Stimulated activated CD8-positive, alpha-beta memory T cell treated with anti-CD3 and anti-CD28 coated beads, Interleukin-4, amount 100 ng/mL, for 24 hours (primary cell): ENCODE results near the gene SELENOT.

ENCODE experiments used
- DNase-seq: peaks from one replicate; pipeline ENCODE4 v3.0.0-alpha.2; 2020; ENCODE audit warnings: low read depth

Gene SELENOT

GRCh38 chr3:150662410-150663200 lies 59.5 kb downstream of the SELENOT start:
- DNase-seq, result no peak

GRCh38 chr3:150663461-150663860 lies 60.3 kb downstream of the SELENOT start:
- DNase-seq, result no peak

- no peak for DNase-seq
Observed at GRCh38 chr3:150666167-150666566, 63.0 kb downstream of the SELENOT start.

GRCh38 chr3:150673966-150674365 lies 70.8 kb downstream of the SELENOT start:
- no peak for DNase-seq

- no peak for DNase-seq
Observed at GRCh38 chr3:150675587-150675986, 72.5 kb downstream of the SELENOT start.
